Heart left ventricle (tissue), 13 donors: ENCODE results near the gene DCST1.

Experiments
- CTCF ChIP-seq, 12 donors: fragments of 200-600 bp; sonication (generic) in 4 of 12; IDR thresholded peaks; one replicate each; pipeline versions ENCODE4 v1.5.0 to v1.8.0; 2018 to 2022; ENCODE audit warnings: antibody characterized with exemption in 12 of 12, mild to moderate bottlenecking in 5 of 12
- POLR2A ChIP-seq, 2 donors: fragments of 450-650 bp; IDR thresholded peaks; one replicate each; pipeline ENCODE4 v1.6.1; 2017; ENCODE audit warnings: antibody characterized with exemption in 2 of 2, mild to moderate bottlenecking in 2 of 2, moderate library complexity in 2 of 2
- donor health status: ischemic (EF 13 %, LVEDD 7.1; RV severe dilation, severe dysfunction).
- donor health status: DM: no; HTN: yes; CAD: no.
- donor health status: DM: no; HTN: no; CAD: no.
- donor health status: ischemic (EF 25% LVEDD 6.9; RV normal size, moderate dysfunction).
- donor health status: ischemic (EF 25% LVEDD 5.7; RV mildly dilated, moderate dysfunction).
- donor health status: ischemic (EF 35%, LVEDD 5.7; RV mildly dilated, moderate dysfunction).
- donor health status: nonischemic (EF 11% LVEDD 7.7; RV severe dilation, severe dysfunction).
- donor health status: DM: yes; HTN: yes; CAD: no.
- donor health status: PGD.
- donor health status: ischemic (EF 29% LVEDD 5.4; RV normal size, mild dysfunction).
- donor health status: nonischemic (EF 23%, LVEDD 6.1; RV moderate dilation, normal function).

- no peak for TF ChIP-seq CTCF (IDR thresholded peaks at IDR 0.05)
- no peak for TF ChIP-seq POLR2A (IDR thresholded peaks at IDR 0.05)
Measured at GRCh38 chr1:155070158-155070621, 36.6 kb downstream of the DCST1 start.
